Measurements from ENCODE around the gene SYT7. TPM values are rescaled to one million over a fixed set of nuclear protein-coding genes. Genes with fewer than 3 reads are reported as not detected.

The SYT7 gene
- total and polyA plus RNA-seq, 10 of the 15 experiments (the other 5 are each of a cell fraction or from before 2014, with no cell fraction given) = not detected

DNA sequence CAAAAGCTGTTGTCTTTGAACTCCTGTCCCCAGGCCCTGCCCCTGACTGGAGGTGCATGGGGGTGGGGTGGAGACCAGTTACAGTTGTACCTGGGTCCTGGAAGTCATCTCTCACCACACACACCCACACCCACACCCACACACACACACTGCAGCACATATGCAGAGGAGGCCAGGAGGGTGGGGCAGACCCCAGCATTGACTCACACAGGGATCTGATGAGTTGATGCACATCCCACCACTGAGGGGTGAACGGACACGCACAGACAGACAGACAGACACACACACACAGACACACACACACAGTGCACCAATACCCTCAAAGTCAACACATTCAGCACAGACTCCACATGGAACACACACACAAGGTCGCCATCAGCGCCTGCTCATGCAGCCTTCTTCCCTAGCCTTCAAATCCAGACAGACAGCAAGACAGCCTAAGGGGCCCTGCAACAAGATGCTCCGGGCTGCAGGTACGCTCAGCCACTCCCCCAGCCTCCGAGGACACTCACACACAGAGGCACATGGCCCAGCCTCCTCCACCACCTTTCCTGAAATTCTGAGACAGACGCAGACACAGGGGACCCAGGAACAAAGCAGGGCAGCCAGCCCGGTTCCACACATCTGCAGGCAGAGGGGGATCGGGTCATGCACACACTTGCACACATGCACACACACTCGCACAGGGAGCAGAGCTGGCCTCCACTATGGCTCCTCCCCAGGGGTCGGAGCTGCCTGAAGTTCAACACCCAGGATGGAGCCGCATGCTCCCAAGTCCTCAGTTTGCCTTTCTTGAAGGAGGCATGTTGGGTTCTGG is 26.5 kb downstream of the SYT7 start:
- no peaks in the 10 kb centered on the region for H3K79me2 ChIP-seq (ENCODE audit: control insufficient read depth, insufficient read depth, low read length)
- no peak for DNase-seq (ENCODE audit: low read depth, low spot score)
- H2AFZ ChIP-seq (ENCODE audit: control insufficient read depth, low read depth, low read length) = no peak overlapping the region
- ChIA-PET SMC1A (ENCODE audit: uncharacterized antibody, unreplicated experiment) (no interaction called here), RAD21 (ENCODE audit: unreplicated experiment) (no interaction called here), CTCF (no interaction called here), POLR2A (no interaction called here)
- H4K20me1 ChIP-seq (ENCODE audit: control insufficient read depth, insufficient read depth) = no peaks in the 10 kb centered on the region
- H3K27ac ChIP-seq (ENCODE audit: control insufficient read depth, insufficient read depth) = no peak overlapping the region
- H3K9me3 ChIP-seq (replicated peaks; ENCODE audit: control insufficient read depth, insufficient read depth, low read length) = no peaks in the 10 kb centered on the region
- intact Hi-C loops (cut with micrococcal nuclease; ENCODE audit: unreplicated experiment) (no loop called here), in situ Hi-C loops (cut with MboI) (no loop called here)
- no TSS peak for BruUV-seq (replicated peaks)
- no peak overlapping the region for H3K4me2 ChIP-seq (ENCODE audit: control insufficient read depth, insufficient read depth)
- no peaks in the 10 kb centered on the region for H3K4me1 ChIP-seq (ENCODE audit: control insufficient read depth, insufficient read depth, low read length)
- 21% methylated on average over 13 of the region's 13 CpGs for WGBS (ENCODE audit: insufficient coverage, insufficient replicate concordance, low lambda C conversion rate, missing lambda C conversion rate)
- TF ChIP-seq SUZ12 (IDR thresholded peaks at IDR 0.05; ENCODE audit: unreplicated experiment) (no peak), EP300 (IDR thresholded peaks at IDR 0.05; ENCODE audit: borderline replicate concordance in 1 of 2, control insufficient read depth in 1 of 2, low read depth in 2 of 2, low read length in 2 of 2) (no peak), TARDBP (IDR thresholded peaks at IDR 0.05; ENCODE audit: borderline replicate concordance) (no peak), POLR2AphosphoS5 (IDR thresholded peaks at IDR 0.05; ENCODE audit: low read length) (no peak), BRCA1 (IDR thresholded peaks at IDR 0.05; ENCODE audit: low read depth, low read length) (no peak), NFYB (IDR thresholded peaks at IDR 0.05; ENCODE audit: insufficient read depth, low read depth, low read length) (no peak), SMC3 (IDR thresholded peaks at IDR 0.05; ENCODE audit: borderline replicate concordance, low read length) (no peak), YY1 (IDR thresholded peaks at IDR 0.05; ENCODE audit: low read depth, low read length) (no peak), EGR1 (IDR thresholded peaks at IDR 0.05; ENCODE audit: borderline replicate concordance in 1 of 2, low read depth in 2 of 2, low read length in 2 of 2) (no peak)
- TF ChIP-seq, protein P1, sequence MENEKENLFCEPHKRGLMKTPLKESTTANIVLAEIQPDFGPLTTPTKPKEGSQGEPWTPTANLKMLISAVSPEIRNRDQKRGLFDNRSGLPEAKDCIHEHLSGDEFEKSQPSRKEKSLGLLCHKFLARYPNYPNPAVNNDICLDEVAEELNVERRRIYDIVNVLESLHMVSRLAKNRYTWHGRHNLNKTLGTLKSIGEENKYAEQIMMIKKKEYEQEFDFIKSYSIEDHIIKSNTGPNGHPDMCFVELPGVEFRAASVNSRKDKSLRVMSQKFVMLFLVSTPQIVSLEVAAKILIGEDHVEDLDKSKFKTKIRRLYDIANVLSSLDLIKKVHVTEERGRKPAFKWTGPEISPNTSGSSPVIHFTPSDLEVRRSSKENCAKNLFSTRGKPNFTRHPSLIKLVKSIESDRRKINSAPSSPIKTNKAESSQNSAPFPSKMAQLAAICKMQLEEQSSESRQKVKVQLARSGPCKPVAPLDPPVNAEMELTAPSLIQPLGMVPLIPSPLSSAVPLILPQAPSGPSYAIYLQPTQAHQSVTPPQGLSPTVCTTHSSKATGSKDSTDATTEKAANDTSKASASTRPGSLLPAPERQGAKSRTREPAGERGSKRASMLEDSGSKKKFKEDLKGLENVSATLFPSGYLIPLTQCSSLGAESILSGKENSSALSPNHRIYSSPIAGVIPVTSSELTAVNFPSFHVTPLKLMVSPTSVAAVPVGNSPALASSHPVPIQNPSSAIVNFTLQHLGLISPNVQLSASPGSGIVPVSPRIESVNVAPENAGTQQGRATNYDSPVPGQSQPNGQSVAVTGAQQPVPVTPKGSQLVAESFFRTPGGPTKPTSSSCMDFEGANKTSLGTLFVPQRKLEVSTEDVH (IDR thresholded peaks at IDR 0.05; ENCODE audit: low read depth, partially characterized antibody) = no peak
- H3K9ac ChIP-seq (ENCODE audit: control insufficient read depth, insufficient read depth, low read length) = no peak overlapping the region
- H3K27me3 ChIP-seq (replicated peaks in 1 of 2; ENCODE audit: control insufficient read depth in 2 of 2, insufficient read depth in 2 of 2, low read length in 1 of 2) = peaks cover 6% of the 10 kb centered on the region in 2 experiments
- no peaks in the 10 kb centered on the region for H3K36me3 ChIP-seq (ENCODE audit: control insufficient read depth in 2 of 2, insufficient read depth in 2 of 2, low read length in 1 of 2)
- ATAC-seq = no peak
- no peak for FAIRE-seq
- H3K4me3 ChIP-seq = no peak overlapping the region

Data from GM12878 (cell line).